CD14-positive monocyte (primary cell): ENCODE results near the gene TGFB1I1. TPM values are rescaled to one million over a fixed set of nuclear protein-coding genes. Genes with fewer than 3 reads are reported as not detected.

ENCODE experiments used
- DNase-seq, 3 donors: peaks; one replicate each; pipeline ENCODE4 v3.0.0-alpha.2; 2011 to 2022
- H2AFZ ChIP-seq: 2 replicates; pipeline ENCODE4 v1.6.0; 2012; ENCODE audit warnings: mild to moderate bottlenecking, low read depth, low read length, inconsistent platforms; ENCODE audit not compliant: insufficient read depth, poor library complexity, severe bottlenecking
- H3K27ac ChIP-seq, 2 donors: 1 replicate in 1 of 2; 2 replicates in 1 of 2; pipeline ENCODE4 v1.5.1; 2012 to 2013; ENCODE audit warnings: low read length in 2 of 2, control low read depth in 1 of 2, inconsistent platforms in 1 of 2, low read depth in 1 of 2, mild to moderate bottlenecking in 1 of 2
- H3K27me3 ChIP-seq, 2 donors: one replicate each; pipeline versions ENCODE4 v1.6.0 to v1.6.1; 2011 to 2013; ENCODE audit warnings: low read length in 2 of 2; ENCODE audit not compliant: control insufficient read depth in 2 of 2, insufficient read depth in 2 of 2
- H3K36me3 ChIP-seq, 2 donors: replicated peaks in 1 of 2; 1 replicate in 1 of 2; 2 replicates in 1 of 2; pipeline versions ENCODE4 v1.5.1 to v1.6.1; 2012 to 2013; ENCODE audit warnings: low read length in 2 of 2, control low read depth in 1 of 2, inconsistent platforms in 1 of 2, mild to moderate bottlenecking in 1 of 2; ENCODE audit not compliant: insufficient read depth in 2 of 2, control insufficient read depth in 1 of 2
- H3K4me1 ChIP-seq, 2 donors: 1 replicate in 1 of 2; 2 replicates in 1 of 2; pipeline versions ENCODE4 v1.5.1 to v1.6.1; 2012 to 2013; ENCODE audit warnings: low read length in 2 of 2, control low read depth in 1 of 2, inconsistent platforms in 1 of 2, mild to moderate bottlenecking in 1 of 2, moderate library complexity in 1 of 2; ENCODE audit not compliant: insufficient read depth in 2 of 2, control insufficient read depth in 1 of 2
- H3K4me2 ChIP-seq: replicated peaks from 2 replicates; pipeline ENCODE3; 2012; ENCODE audit warnings: low read length, moderate library complexity, mild to moderate bottlenecking; ENCODE audit not compliant: poor library complexity, severe bottlenecking; ENCODE audit errors: extremely low read depth
- H3K4me3 ChIP-seq, 3 experiments: fragments of 200-600 bp in 1 of 3; sonication (generic) in 1 of 3; replicated peaks in 1 of 3; 1 replicate in 2 of 3; 2 replicates in 1 of 3; pipeline ENCODE4 v1.5.1; 2011 to 2013; ENCODE audit warnings: low read length in 3 of 3, mild to moderate bottlenecking in 3 of 3, control low read depth in 2 of 3, low read depth in 2 of 3, inconsistent platforms in 1 of 3, moderate library complexity in 1 of 3
- H3K79me2 ChIP-seq: 2 replicates; pipeline ENCODE4 v1.6.0; 2012; ENCODE audit warnings: mild to moderate bottlenecking, control low read depth, inconsistent platforms, low read length, moderate library complexity; ENCODE audit not compliant: insufficient read depth
- H3K9ac ChIP-seq: 2 replicates; pipeline ENCODE4 v1.6.0; 2017; ENCODE audit warnings: low read length, mild to moderate bottlenecking; ENCODE audit not compliant: insufficient read depth, poor library complexity, severe bottlenecking
- H3K9me3 ChIP-seq, 2 donors: replicated peaks in 1 of 2; 1 replicate in 1 of 2; 2 replicates in 1 of 2; pipeline versions ENCODE4 v1.5.1 to v1.6.1; 2012 to 2013; ENCODE audit warnings: low read length in 2 of 2, control low read depth in 1 of 2; ENCODE audit not compliant: control insufficient read depth in 1 of 2, insufficient read depth in 1 of 2
- H4K20me1 ChIP-seq: 2 replicates; pipeline ENCODE4 v1.6.0; 2012; ENCODE audit warnings: mild to moderate bottlenecking, low read length, control low read depth, moderate library complexity; ENCODE audit not compliant: insufficient read depth
- H3K27ac Mint-ChIP-seq, 7 donors: one replicate each; pipeline ENCODE4 v1.8.0; 2020; ENCODE audit warnings: mild to moderate bottlenecking in 7 of 7, mixed read lengths in 7 of 7, moderate library complexity in 6 of 7, inconsistent platforms in 2 of 7
- H3K27me3 Mint-ChIP-seq, 3 donors: one replicate each; pipeline ENCODE4 v1.8.0; 2021 to 2022; ENCODE audit warnings: low read depth in 3 of 3, mild to moderate bottlenecking in 3 of 3, mixed read lengths in 3 of 3, moderate library complexity in 3 of 3, inconsistent platforms in 1 of 3
- H3K36me3 Mint-ChIP-seq, 2 donors: one replicate each; pipeline ENCODE4 v1.8.0; 2020; ENCODE audit warnings: mixed read lengths in 2 of 2, inconsistent platforms in 1 of 2, mild to moderate bottlenecking in 1 of 2
- H3K4me1 Mint-ChIP-seq: one replicate; pipeline ENCODE4 v1.8.0; 2020; ENCODE audit warnings: mild to moderate bottlenecking, mixed read lengths
- H3K4me3 Mint-ChIP-seq, 2 donors: one replicate each; pipeline ENCODE4 v1.8.0; 2020; ENCODE audit warnings: mild to moderate bottlenecking in 2 of 2, mixed read lengths in 2 of 2, moderate library complexity in 1 of 2
- H3K9me3 Mint-ChIP-seq, 7 donors: one replicate each; pipeline ENCODE4 v1.8.0; 2020 to 2022; ENCODE audit warnings: mixed read lengths in 7 of 7, mild to moderate bottlenecking in 6 of 7, moderate library complexity in 6 of 7, inconsistent platforms in 2 of 7
- WGBS: methylation state at CpG from one replicate; pipeline ENCODE4 v1.1.5; 2013; ENCODE audit warnings: missing lambda C conversion rate; ENCODE audit not compliant: insufficient coverage; 5-methylcytosine and 5-hydroxymethylcytosine counted together
- intact Hi-C, 2 donors: fragments of 100-400 bp; cut with micrococcal nuclease; formaldehyde crosslinking; loops; one replicate each; pipeline versions ENCODE4 v1.15.0 to v1.15.1; 2023
- polyA plus RNA-seq, 3 donors: library from polyadenylated mRNA; depleted of rRNA in 1 of 3; unstranded in 2 of 3; stranded (reverse) in 1 of 3; fragments of 300-500 nt in 2 of 3; fragments of >200 nt in 1 of 3; fragmentation: Illumina TruSeq in 2 of 3; gene quantifications; 1 replicate in 2 of 3; 2 replicates in 1 of 3; pipeline ENCODE4 v1.2.3, GENCODE V29; 2012 to 2021
- TF ChIP-seq, protein P1 (sequence below): fragments of 200-600 bp; IDR thresholded peaks from one replicate; pipeline ENCODE4 v1.8.0; 2022; ENCODE audit warnings: antibody characterized with exemption, mild to moderate bottlenecking

Gene TGFB1I1
- polyA plus RNA-seq, 3 donors: 0.11 to 0.16 TPM; not detected in 1

DNA sequence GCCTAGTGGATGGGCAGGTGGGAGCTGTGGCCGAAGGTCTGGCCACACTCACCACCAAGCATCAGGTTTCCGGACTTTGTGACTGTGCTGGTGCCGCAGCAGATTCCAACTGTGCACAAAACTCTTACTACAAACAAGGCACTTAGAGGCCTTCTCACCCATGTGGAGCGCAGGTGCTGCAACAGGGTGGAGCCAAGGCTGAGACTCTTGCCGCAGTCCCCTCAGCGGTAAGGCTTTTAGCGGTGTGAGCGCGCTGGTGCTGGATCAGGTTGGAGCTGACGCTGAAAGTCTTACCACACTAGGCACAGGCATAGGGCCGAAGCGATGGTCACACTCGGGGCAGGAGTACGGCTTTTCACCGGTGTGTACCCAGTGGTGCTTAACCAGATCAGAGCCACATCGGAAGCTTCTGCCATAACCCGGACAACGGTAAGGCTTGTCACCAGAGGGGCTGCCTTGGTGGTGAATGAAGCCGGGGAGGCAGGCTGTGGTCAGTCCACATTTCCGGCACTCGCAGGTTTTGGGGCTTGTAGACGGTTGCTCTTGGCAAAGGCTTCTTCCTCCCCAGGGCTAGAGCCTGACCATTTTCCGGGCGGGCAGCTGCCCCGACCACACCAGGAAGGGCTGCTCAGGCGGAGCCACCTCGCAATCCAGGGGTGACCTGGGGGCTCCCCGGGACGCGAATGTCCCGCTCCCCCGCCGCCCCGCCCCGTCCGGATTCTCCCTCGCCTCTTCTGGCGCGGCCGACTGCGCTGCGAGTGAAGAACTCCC is 13.7 kb upstream of the TGFB1I1 start:
- Histone ChIP-seq H3K4me3 (peak overlapping the region; percentile 54 to 86 (median 86)), H3K4me2 (peak overlapping the region; percentile 93), H3K27me3 (no peaks in the 10 kb centered on the region), H3K9ac (peak overlapping the region; percentile 96), H3K9me3 (no peaks in the 10 kb centered on the region), H3K36me3 (peaks cover 10 to 18% of the 10 kb centered on the region in 2 donors), H2AFZ (peak overlapping the region; percentile 83), H3K79me2 (peaks cover 54% of the 10 kb centered on the region), H3K27ac (peak overlapping the region; percentile 95 to 96), H4K20me1 (peaks cover 46% of the 10 kb centered on the region), H3K4me1 (peaks cover 64 to 68% of the 10 kb centered on the region in 2 donors)
- intact Hi-C loops: loop anchor here (5.0 kb wide), 3 partner anchors 106 to 409 kb away; partner anchors contain the start of gene KAT8 (in 1 of the 2)
- peak overlapping the region; percentile 86 to 92 for H3K4me3 Mint-ChIP-seq
- TF ChIP-seq, protein P1, sequence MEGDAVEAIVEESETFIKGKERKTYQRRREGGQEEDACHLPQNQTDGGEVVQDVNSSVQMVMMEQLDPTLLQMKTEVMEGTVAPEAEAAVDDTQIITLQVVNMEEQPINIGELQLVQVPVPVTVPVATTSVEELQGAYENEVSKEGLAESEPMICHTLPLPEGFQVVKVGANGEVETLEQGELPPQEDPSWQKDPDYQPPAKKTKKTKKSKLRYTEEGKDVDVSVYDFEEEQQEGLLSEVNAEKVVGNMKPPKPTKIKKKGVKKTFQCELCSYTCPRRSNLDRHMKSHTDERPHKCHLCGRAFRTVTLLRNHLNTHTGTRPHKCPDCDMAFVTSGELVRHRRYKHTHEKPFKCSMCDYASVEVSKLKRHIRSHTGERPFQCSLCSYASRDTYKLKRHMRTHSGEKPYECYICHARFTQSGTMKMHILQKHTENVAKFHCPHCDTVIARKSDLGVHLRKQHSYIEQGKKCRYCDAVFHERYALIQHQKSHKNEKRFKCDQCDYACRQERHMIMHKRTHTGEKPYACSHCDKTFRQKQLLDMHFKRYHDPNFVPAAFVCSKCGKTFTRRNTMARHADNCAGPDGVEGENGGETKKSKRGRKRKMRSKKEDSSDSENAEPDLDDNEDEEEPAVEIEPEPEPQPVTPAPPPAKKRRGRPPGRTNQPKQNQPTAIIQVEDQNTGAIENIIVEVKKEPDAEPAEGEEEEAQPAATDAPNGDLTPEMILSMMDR: no peak
- WGBS: under 1% methylated on average over 37 of the region's 42 CpGs
- peak overlapping the region; percentile 94 to 97 (median 95) for H3K27ac Mint-ChIP-seq
- H3K27me3 Mint-ChIP-seq: peaks cover 0 to 7% (median 0%) of the 10 kb centered on the region in 3 donors
- peaks cover 62% of the 10 kb centered on the region for H3K4me1 Mint-ChIP-seq
- DNase-seq: peak; percentile 44 to 81 (median 48)
- peaks cover 19 to 26% of the 10 kb centered on the region in 2 donors for H3K36me3 Mint-ChIP-seq
- H3K9me3 Mint-ChIP-seq: peaks cover 0 to 3% (median 0%) of the 10 kb centered on the region in 7 donors

DNA sequence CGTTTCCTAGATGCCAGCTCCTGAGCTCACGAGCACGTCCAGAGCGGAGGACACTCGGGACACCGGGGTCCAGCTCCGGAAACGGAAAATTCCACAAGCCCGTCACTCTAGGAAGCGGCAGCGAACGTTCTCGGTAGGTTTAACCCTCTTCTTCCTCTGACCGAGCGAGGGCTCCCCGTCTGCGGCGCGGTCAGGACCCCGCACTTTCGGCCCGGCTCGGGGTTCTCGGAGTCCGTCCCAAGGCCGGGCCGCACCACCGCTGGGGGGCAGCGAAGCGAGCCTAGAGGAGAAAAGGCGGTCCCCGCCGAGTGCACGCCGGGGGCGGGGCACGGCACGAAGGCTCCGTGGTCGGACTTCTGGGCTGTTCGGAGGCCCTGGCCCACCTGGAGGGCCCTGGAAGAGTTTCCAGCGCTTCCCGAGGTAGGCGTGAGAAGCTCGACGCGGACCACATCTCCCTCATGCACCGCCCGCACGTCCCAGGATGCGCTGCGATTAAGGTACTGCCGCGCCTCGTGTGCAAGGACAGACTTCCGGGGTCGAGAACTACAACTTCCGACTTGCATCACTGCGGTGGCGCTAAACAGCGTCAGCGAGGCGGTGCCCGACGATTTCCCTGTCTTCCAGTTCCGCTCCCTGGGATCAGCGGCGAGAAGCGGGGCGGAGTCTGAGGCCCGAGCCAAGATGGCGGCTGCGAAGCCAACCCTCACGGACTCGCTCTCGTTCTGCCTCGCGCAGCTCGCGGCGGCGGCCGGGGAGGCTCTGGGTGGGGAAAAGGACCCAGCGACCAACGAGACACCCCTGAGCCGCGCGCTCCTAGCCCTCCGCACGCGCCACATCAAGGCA is 12.9 kb upstream of the TGFB1I1 start, which contains the start of gene ARMC5:
Gene ARMC5, plus strand, starts transcription at position 658 of the 843 bp plus-strand sequence. Its CDS starts 24 bp downstream, at position 682.
- Mint-ChIP-seq H3K36me3 (peaks cover 26 to 33% of the 10 kb centered on the region in 2 donors), H3K4me1 (peaks cover 54% of the 10 kb centered on the region), H3K27me3 (peaks cover 0 to 6% (median 0%) of the 10 kb centered on the region in 3 donors), H3K27ac (peak within 1 kb of the TSS; percentile 94 to 97 (median 95)), H3K4me3 (peak within 1 kb of the TSS; percentile 86 to 92), H3K9me3 (no peaks in the 10 kb centered on the region)
- Histone ChIP-seq H3K4me2 (peak within 1 kb of the TSS; percentile 93), H2AFZ (peak within 1 kb of the TSS; percentile 83), H3K9ac (peak within 1 kb of the TSS; percentile 96), H3K27me3 (no peaks in the 10 kb centered on the region), H3K4me3 (peak within 1 kb of the TSS; percentile 54 to 86 (median 86)), H3K4me1 (peaks cover 56 to 60% of the 10 kb centered on the region in 2 donors), H3K36me3 (peaks cover 17 to 26% of the 10 kb centered on the region in 2 donors), H3K79me2 (peaks cover 54% of the 10 kb centered on the region), H4K20me1 (peaks cover 42% of the 10 kb centered on the region), H3K27ac (peak within 1 kb of the TSS; percentile 95 to 96), H3K9me3 (no peaks in the 10 kb centered on the region)
- DNase-seq: peak; percentile 99
- intact Hi-C loops: loop anchor here (5.0 kb wide), 3 partner anchors 107 to 408 kb away; partner anchors contain the start of gene KAT8 (in 1 of the 2)
- WGBS: under 1% methylated on average over 91 of the region's 91 CpGs
- TF ChIP-seq, protein P1: peak; percentile 68
